ENCODE data around the gene TRAF3IP1.

- no peak for TF ChIP-seq SP1 (IDR thresholded peaks at IDR 0.05)
- no peak for TF ChIP-seq FOXK2 (IDR thresholded peaks at IDR 0.05)
- TF ChIP-seq FOXA1 (IDR thresholded peaks at IDR 0.05): no peak
- TF ChIP-seq ZNF384 (IDR thresholded peaks at IDR 0.05): no peak
- TF ChIP-seq FOXM1 (IDR thresholded peaks at IDR 0.05; ENCODE audit: borderline replicate concordance): no peak
- no peak for TF ChIP-seq TARDBP (IDR thresholded peaks at IDR 0.05)
- no peak for TF ChIP-seq ELF4 (IDR thresholded peaks at IDR 0.05)
These were observed 447 bp downstream of the TRAF3IP1 start for GRCh38 chr2:238320648-238321281.
